ENCODE data around the gene IQCH.
"Not testable (repeated sequence)": the region's sequence is repeated elsewhere in the genome, so short reads cannot be mapped to it uniquely, and the experiment has no call there.

IQCH gene

GRCh38 chr15:67341539-67341938 lies 87.0 kb downstream of the IQCH start:
- H3K36me3 Mint-ChIP-seq (ENCODE audit: low read depth) = peaks cover 13% of the 10 kb centered on the region
- H3K27ac Mint-ChIP-seq = no peak overlapping the region
- H3K9me3 Mint-ChIP-seq = peaks cover 12% of the 10 kb centered on the region
- H3K4me3 Mint-ChIP-seq = no peak overlapping the region
- peaks cover 18% of the 10 kb centered on the region for H3K27me3 Mint-ChIP-seq
- no peaks in the 10 kb centered on the region for H3K4me1 Mint-ChIP-seq (ENCODE audit: low read depth)

DNA sequence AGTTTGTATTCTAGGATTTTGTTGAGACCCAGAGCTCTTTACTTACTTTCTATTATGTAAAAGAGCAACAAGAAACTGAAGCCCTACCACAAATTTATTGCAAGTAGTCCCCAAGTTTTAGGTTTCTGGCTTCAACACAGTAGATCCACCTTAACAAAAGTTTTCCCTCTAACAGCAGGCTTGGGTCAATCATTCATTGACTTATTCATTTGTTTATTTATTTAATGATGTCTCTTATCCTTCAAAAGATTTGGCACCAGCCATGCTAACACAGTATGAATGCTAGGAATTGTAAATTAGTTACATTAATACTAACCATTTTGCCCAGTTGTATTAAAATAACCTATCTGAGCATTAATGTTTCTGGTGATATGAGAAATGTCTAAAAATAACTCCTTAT lies 88.6 kb downstream of the IQCH start:
- no peak overlapping the region for H3K27ac Mint-ChIP-seq
- no peaks in the 10 kb centered on the region for H3K4me1 Mint-ChIP-seq (ENCODE audit: low read depth)

DNA sequence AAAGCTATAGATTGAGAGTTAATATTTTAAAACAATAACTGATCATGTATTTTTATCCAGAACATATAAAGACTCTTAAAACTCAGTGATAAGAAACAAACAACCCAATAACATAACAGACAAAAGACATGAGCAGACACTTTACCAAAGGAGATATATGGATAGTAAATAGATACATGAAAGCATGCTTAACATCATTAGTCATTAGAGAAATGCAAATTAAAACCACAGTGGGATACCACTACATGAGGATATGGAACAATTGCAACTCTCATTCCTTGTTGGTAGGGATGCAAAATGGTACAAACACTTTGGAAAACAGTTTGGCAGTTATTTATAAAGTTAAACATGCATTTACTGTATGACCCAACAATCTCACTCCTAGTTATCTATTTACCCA lies 95.0 kb downstream of the IQCH start:
- no peaks in the 10 kb centered on the region for H3K4me1 Mint-ChIP-seq (ENCODE audit: low read depth)
- H3K27ac Mint-ChIP-seq = no peak overlapping the region
- peaks cover 7% of the 10 kb centered on the region for H3K36me3 Mint-ChIP-seq (ENCODE audit: low read depth)
- peaks cover 17% of the 10 kb centered on the region for H3K9me3 Mint-ChIP-seq
- peaks cover 11% of the 10 kb centered on the region for H3K27me3 Mint-ChIP-seq
- H3K4me3 Mint-ChIP-seq = no peak overlapping the region

More for the DNA sequence above, 88.6 kb downstream of the IQCH start:
- H3K36me3 Mint-ChIP-seq (ENCODE audit: low read depth) = peaks cover 13% of the 10 kb centered on the region
- peaks cover 15% of the 10 kb centered on the region for H3K9me3 Mint-ChIP-seq
- H3K27me3 Mint-ChIP-seq = peaks cover 21% of the 10 kb centered on the region
- H3K4me3 Mint-ChIP-seq = no peak overlapping the region

GRCh38 chr15:67350042-67350441 lies 95.5 kb downstream of the IQCH start:
- H3K9me3 Mint-ChIP-seq = peaks cover 16% of the 10 kb centered on the region

GRCh38 chr15:67358391-67358790 lies 103.8 kb downstream of the IQCH start:
- Mint-ChIP-seq H3K9me3 (no peaks in the 10 kb centered on the region), H3K27me3 (no peaks in the 10 kb centered on the region), H3K4me1 (ENCODE audit: low read depth) (no peaks in the 10 kb centered on the region), H3K27ac (no peak overlapping the region), H3K4me3 (no peak overlapping the region), H3K36me3 (ENCODE audit: low read depth) (no peaks in the 10 kb centered on the region)

More at GRCh38 chr15:67350042-67350441, 95.5 kb downstream of the IQCH start:
- Mint-ChIP-seq H3K36me3 (ENCODE audit: low read depth) (peaks cover 5% of the 10 kb centered on the region), H3K27me3 (peaks cover 10% of the 10 kb centered on the region), H3K27ac (no peak overlapping the region), H3K4me1 (ENCODE audit: low read depth) (no peaks in the 10 kb centered on the region), H3K4me3 (no peak overlapping the region)

DNA sequence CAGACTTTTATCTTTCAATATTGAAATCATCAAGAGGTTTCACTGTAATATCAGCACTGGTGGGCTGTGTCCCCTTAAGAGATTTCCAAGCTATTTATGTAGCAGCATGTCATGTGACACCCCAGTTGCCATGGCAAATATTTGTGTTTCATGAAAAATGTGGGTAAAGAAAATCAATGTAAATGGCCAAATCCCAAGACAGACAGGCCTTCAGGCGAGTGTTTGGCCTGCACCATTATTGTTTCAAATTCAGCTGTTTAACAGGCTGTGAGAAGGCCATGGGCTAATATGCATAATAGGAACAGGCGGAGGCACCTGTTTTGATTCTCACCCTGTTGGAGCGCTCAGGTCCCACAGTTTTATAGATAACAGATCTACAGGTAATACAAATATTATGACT lies 104.2 kb downstream of the IQCH start:
- Mint-ChIP-seq H3K9me3 (no peaks in the 10 kb centered on the region), H3K4me3 (no peak overlapping the region), H3K27ac (no peak overlapping the region), H3K27me3 (no peaks in the 10 kb centered on the region), H3K36me3 (ENCODE audit: low read depth) (no peaks in the 10 kb centered on the region), H3K4me1 (ENCODE audit: low read depth) (no peaks in the 10 kb centered on the region)

GRCh38 chr15:67359431-67360079 lies 105.0 kb downstream of the IQCH start:
- H3K27ac Mint-ChIP-seq = no peak overlapping the region
- no peaks in the 10 kb centered on the region for H3K36me3 Mint-ChIP-seq (ENCODE audit: low read depth)
- H3K9me3 Mint-ChIP-seq = no peaks in the 10 kb centered on the region
- H3K27me3 Mint-ChIP-seq = no peaks in the 10 kb centered on the region
- no peak overlapping the region for H3K4me3 Mint-ChIP-seq
- H3K4me1 Mint-ChIP-seq (ENCODE audit: low read depth) = no peaks in the 10 kb centered on the region

GRCh38 chr15:67361100-67361499 lies 106.5 kb downstream of the IQCH start:
- no peaks in the 10 kb centered on the region for H3K27me3 Mint-ChIP-seq
- H3K4me1 Mint-ChIP-seq (ENCODE audit: low read depth) = no peaks in the 10 kb centered on the region
- no peak overlapping the region for H3K27ac Mint-ChIP-seq
- H3K4me3 Mint-ChIP-seq = no peak overlapping the region
- no peaks in the 10 kb centered on the region for H3K36me3 Mint-ChIP-seq (ENCODE audit: low read depth)
- no peaks in the 10 kb centered on the region for H3K9me3 Mint-ChIP-seq

DNA sequence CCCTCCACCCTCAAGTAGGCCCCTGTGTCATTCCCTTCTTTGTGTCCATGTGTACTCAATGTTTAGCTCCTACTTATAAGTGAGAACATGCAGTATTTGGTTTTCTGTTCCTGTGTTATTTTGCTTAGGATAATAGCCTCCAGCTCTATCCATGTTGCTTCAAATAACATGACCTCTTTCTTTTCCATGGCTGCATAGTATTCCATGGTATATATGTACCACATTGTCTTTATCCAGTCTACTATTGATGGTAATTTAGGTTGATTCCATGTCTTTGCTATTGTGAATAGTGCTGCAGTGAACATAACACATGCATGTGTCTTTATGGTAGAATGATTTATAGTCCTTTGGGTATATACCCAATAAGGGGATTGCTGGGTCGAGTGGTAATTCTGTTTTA lies 109.1 kb downstream of the IQCH start:
- H3K9me3 Mint-ChIP-seq; H3K36me3 Mint-ChIP-seq (ENCODE audit: low read depth); H3K4me3 Mint-ChIP-seq; H3K27ac Mint-ChIP-seq; H3K4me1 Mint-ChIP-seq (ENCODE audit: low read depth); H3K27me3 Mint-ChIP-seq: not testable (repeated sequence)

- Mint-ChIP-seq H3K27ac (no peak overlapping the region), H3K9me3 (no peaks in the 10 kb centered on the region), H3K27me3 (peaks cover 3% of the 10 kb centered on the region), H3K4me3 (no peak overlapping the region), H3K4me1 (ENCODE audit: low read depth) (no peaks in the 10 kb centered on the region), H3K36me3 (ENCODE audit: low read depth) (no peaks in the 10 kb centered on the region)
These were observed 111.4 kb downstream of the IQCH start for GRCh38 chr15:67365994-67366393.

- Mint-ChIP-seq H3K9me3 (no peaks in the 10 kb centered on the region), H3K36me3 (ENCODE audit: low read depth) (no peaks in the 10 kb centered on the region), H3K4me1 (ENCODE audit: low read depth) (no peaks in the 10 kb centered on the region), H3K27me3 (peaks cover 3% of the 10 kb centered on the region), H3K4me3 (no peak overlapping the region), H3K27ac (no peak overlapping the region)
These were observed 112.3 kb downstream of the IQCH start for GRCh38 chr15:67366904-67367303.

DNA sequence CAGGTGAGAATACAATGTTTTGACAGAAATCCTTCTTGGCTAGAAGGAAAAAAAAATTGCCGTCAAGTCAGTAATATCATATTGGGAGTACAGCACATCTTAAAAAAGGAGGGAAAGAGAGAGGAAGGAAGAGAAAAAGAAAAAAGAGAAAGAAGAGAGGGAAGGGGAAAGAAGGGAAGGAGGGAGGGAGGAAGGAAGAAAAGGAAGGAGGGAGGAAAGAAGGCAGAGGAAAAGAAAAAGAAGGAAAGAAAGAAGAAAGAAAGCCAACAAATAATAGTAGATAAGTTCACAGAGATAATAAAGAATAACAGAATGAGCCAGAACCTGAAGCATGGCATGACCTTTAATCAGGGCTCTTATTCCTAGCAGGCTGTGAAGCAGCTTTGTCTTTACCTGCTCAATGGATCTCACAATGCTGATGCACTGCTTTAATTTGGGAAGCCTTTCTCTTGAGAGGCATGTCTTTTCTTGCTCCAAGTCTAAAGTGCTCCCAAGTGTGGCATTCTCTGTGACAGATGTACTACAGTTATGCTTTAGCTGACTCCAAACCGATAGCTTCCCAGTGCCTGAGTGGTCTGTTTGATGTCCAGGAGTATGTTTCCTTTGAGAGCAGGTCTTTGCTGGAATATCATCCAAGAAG lies 114.9 kb downstream of the IQCH start:
- no peaks in the 10 kb centered on the region for H3K36me3 Mint-ChIP-seq (ENCODE audit: low read depth)
- no peaks in the 10 kb centered on the region for H3K4me1 Mint-ChIP-seq (ENCODE audit: low read depth)
- no peak overlapping the region for H3K27ac Mint-ChIP-seq
- H3K9me3 Mint-ChIP-seq = no peaks in the 10 kb centered on the region
- peaks cover 3% of the 10 kb centered on the region for H3K27me3 Mint-ChIP-seq
- H3K4me3 Mint-ChIP-seq = no peak overlapping the region

DNA sequence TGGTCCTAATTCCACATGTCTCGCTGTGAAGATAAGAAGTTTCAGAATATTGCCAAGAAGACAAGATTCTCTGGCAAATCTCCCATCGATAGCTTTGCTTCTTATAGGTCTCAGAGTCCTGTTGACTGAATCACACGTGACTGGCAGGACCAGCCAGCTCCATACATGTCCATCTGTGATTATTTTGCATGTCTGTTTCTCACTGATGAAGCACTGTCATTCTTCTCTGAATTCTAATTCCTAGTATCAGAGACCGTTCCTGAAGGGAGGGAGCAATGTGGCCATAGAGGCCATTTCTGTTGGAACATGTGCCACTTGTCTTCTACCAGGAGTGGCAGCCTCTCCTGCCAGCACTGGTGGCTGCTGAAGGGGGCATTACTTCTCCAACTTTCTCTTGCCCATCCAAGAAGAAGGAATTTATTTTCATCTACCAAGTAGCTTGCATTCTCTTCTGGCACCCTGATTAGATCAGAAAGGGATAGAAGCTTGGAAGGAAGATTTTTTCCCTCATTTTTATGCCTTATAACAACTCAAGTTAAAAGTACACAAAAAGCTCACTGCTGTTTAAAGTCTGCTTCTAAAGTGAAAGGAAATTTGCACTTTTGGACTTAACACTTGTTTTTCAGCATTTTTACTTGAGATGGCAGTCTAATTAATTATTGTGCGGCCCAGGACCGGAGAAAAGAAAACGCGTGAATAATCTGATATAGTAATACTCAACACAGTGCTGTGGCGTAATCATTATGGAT lies 115.8 kb downstream of the IQCH start:
- Mint-ChIP-seq H3K27ac (no peak overlapping the region), H3K27me3 (peaks cover 3% of the 10 kb centered on the region), H3K4me3 (no peak overlapping the region), H3K36me3 (ENCODE audit: low read depth) (no peaks in the 10 kb centered on the region), H3K9me3 (no peaks in the 10 kb centered on the region), H3K4me1 (ENCODE audit: low read depth) (no peaks in the 10 kb centered on the region)

- Mint-ChIP-seq H3K4me3 (no peak overlapping the region), H3K27ac (no peak overlapping the region), H3K4me1 (ENCODE audit: low read depth) (no peaks in the 10 kb centered on the region), H3K27me3 (peaks cover 5% of the 10 kb centered on the region), H3K9me3 (no peaks in the 10 kb centered on the region), H3K36me3 (ENCODE audit: low read depth) (no peaks in the 10 kb centered on the region)
These were observed 118.0 kb downstream of the IQCH start for GRCh38 chr15:67372543-67372942.

- Mint-ChIP-seq H3K4me3 (no peak overlapping the region), H3K4me1 (ENCODE audit: low read depth) (no peaks in the 10 kb centered on the region), H3K27ac (no peak overlapping the region), H3K27me3 (peaks cover 11% of the 10 kb centered on the region), H3K9me3 (no peaks in the 10 kb centered on the region), H3K36me3 (ENCODE audit: low read depth) (no peaks in the 10 kb centered on the region)
These were observed 118.5 kb downstream of the IQCH start for GRCh38 chr15:67372986-67373675.

Measured in stimulated activated naive CD8-positive, alpha-beta T cell treated with anti-CD3 and anti-CD28 coated beads, Interleukin-15, Interleukin-2, amounts not matched to agents 100 ng/mL and 50 ng/mL, for 24 hours (primary cell).